GM21717 (cell line): Measurements from ENCODE around the gene PDSS2.
A peak's percentile ranks its signal among the peaks of the same experiment; 100 is the strongest.
"Not testable (repeated sequence)": the region's sequence is repeated elsewhere in the genome, so short reads cannot be mapped to it uniquely, and the experiment has no call there.

ENCODE experiments used
- ATAC-seq: cut with Tn5 transposase; IDR thresholded peaks from one replicate; pipeline ENCODE4 v1.9.1; 2021; ENCODE audit warnings: mild to moderate bottlenecking, moderate library complexity; ENCODE audit not compliant: unreplicated experiment

PDSS2 gene

GRCh38 chr6:107475360-107475759, 16.0 kb upstream of the PDSS2 start:
- ATAC-seq = not testable (repeated sequence)

DNA sequence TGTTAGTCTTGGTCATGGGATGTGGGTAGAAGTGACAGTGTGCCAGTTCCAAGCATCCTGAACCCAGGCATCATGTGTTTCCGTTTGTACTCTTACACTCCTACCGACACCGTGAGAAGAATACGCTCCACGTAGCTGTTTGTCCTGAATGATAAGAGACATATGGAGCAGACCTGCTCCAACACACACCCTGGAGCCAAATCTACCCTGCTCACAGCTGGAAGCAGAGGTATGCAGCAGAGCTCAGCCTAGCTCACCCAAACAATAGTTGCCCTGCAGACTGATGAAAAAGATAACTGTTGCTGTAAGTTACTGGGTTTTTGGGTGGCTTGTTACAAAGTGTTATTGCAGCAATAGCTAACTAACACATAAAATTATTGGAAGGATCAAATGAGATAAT, 14.3 kb upstream of the PDSS2 start:
- no peak for ATAC-seq

DNA sequence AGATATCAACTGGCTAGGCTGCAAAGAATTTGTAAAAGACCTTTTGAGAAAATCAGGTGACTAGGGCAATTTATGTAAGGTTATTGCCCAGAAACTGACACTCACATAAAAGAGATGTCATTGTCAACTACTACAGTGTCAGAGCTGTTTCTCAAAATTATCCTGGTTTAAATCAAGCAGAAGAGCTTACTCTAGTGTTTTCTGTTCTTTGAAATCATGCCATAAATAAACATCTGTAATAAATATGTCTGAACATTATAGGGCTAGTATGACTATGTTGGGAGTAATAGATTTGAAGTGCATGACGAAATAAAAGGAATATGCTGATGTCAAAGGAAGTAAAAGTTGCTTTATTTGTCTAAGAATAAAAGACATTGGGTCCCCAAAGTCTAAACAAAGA, 11.0 kb upstream of the PDSS2 start:
- ATAC-seq = no peak

- no peak for ATAC-seq
Observed at GRCh38 chr6:107466062-107466461, 6.7 kb upstream of the PDSS2 start.

DNA sequence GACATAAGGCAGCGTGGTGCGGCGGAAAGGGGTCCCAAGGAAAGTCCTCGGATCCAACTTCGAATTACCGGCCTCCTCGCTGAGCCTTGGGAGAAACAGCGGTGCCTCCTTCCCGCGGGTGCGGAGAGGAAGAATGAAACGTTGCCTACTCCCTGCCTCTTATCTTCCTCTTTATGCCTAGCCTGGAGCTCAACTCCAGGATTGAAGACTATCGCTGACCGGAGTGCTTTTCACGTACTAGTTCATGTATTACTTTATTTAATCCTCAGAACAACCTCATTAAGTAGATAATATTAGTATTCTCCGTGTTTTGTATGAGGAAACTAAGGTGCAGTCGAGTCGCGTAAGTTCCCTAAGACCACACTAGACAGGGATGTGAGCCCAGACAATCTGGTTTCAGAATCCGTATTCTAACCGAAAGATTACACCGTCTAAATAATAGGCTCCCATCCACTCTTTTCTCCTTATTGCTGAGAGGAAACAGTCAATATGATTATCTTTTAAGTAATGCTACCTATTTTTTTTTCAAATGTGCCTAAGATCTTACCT, 793 bp upstream of the PDSS2 start:
- ATAC-seq = no peak

GRCh38 chr6:107458672-107459282, 587 bp downstream of the PDSS2 start:
- peak; percentile 26 for ATAC-seq

GRCh38 chr6:107448776-107449175, 10.6 kb downstream of the PDSS2 start:
- ATAC-seq = no peak

DNA sequence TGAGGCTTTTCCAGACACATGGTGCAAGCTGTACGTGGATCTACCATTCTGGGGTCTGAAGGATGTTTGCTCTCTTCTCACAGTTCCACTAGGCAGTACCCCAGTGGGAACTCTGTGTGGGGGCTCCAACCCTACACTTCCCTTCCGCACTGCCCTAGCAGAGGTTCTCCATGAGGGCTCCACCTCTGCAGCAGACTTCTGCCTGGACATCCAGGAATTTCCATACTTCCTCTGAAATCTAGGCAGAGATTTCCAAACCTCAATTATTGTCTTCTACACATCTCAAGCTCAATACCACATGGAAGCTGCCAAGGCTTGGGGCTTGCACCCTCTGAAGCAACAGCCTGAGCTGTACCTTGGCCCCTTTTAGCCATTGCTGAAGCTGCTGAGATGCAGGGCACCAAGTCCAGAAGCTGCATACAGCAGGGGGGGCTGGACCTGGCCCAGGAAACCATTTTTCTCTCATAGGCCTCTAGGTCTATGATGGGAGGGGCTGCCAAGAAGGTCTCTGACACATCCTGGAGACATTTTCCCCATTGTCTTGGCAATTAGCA, 11.6 kb downstream of the PDSS2 start:
- no peak for ATAC-seq

DNA sequence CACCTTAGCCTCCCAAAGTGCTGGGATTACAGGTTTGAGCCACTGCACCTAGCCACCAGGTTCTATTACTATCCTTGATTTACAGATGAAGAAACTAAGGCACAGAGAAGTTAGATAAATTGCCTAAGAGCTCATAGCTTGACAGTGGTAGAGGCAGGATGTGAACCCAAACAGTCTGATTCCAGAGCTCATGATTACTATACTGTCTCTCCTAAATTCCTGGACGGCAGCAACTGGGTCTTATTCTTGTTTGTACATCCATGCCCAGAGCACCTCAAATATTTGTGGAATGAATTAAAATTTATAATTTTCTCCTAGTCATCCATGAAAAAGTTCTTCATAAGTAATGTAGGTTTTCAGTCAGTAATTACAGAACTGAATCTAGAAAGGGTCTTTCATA, 15.1 kb downstream of the PDSS2 start:
- no peak for ATAC-seq

DNA sequence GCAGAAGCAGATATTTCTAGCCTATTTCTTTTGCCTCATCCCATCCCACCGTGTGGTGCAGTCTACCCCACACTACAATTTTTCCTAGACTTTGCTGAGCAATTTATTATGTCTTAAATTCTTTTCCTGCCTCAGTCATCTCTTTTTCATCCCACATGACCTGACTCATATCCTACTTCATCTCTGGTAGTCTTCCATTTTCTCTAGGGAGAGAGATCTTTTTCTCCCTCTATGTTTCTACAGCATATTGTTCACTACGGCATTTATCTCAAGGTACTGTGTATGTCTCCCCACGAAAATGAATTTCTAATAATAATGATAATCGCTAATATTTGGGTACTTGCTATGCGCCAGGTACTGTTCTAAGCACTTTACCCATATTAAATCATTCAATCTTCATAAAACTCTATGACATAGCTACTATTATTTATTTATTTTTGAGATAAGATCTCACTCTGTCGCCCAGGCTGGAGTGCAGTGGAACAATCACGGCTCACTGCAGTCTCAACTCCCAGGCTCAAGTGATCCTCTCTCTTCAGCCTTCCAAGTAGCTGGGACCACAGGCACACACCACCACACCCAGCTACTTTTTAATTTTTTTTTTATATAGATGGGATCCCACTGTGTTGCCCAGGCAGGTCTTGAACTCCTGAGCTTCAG, 15.6 kb downstream of the PDSS2 start:
- no peak for ATAC-seq

- no peak for ATAC-seq
Observed at GRCh38 chr6:107442938-107443607, 16.3 kb downstream of the PDSS2 start.

DNA sequence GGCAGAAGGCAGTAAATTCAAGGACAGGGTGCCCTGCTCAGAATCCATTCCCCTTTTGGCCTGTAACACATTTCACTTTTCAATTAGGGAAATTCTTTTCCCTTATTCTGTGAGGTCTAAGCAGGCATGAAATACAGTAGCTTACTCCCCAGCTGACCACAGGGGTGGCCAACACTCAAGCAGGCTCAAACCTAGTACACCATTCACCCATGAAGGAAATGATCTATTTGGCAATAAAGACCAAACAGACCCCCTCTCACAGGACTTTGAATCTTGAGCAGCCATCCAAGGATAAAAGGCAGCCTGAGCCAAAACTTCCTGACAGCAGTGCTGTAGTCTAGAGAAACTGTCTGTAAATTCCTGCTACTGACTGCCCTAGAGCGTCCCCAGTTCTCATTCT, 17.7 kb downstream of the PDSS2 start:
- no peak for ATAC-seq

DNA sequence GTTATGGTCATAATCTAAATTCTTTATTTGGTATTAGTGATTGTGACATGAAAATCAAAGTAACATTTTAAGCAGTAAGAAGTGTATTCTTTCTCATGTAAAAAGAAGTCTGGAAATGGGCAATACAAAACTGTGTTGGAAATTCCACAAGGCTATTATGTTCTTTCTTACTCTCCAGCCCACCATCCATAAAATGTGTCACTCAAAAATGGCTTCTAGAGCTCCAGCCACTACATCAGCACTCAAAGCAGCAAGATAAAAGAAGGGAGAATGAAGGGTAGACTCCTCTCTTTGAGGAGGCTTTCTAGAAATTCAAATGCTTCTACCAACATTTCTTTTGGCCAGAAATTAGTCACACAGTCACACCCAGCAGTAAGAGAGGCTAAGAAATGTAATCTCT, 18.4 kb downstream of the PDSS2 start:
- no peak for ATAC-seq

GRCh38 chr6:107439406-107439805, 20.0 kb downstream of the PDSS2 start:
- no peak for ATAC-seq

DNA sequence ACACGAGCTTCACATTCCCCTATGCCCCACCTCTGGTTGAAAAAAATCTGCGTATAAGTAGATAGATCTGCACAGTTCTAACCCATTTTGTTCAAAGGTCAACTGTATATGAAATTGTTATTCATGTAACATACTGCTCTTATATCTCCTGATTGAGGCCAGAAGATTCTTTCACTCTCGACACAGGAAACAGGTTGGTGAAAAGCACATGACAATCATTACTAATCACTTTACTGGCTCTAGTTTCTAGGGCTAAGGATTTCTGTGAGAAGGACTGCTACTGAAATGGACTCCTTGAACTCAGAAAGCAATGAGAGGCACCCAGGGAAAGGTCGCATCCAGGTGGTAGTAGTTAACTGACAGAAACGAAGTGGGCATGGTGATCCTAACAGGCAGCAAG, 21.7 kb downstream of the PDSS2 start:
- no peak for ATAC-seq

GRCh38 chr6:107436881-107437280, 22.5 kb downstream of the PDSS2 start:
- no peak for ATAC-seq

DNA sequence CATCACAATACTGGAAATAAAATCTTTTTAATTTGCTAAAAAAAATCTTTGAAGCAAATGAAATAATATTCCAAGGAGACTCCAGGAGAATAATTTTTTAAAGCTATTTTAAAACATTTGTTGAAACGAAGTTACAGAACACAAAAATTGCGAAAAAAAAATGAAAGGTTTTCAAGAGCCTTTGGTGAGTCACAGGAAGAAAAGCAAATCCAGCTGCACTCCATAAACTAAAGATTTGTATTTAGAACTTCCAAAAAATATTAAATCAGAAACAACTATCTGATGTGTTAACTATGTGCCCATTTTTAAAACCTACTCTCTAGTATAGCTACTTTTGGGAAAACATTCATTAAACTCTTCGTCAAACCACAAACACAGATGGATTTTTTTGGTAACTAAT, 23.6 kb downstream of the PDSS2 start:
- no peak for ATAC-seq

DNA sequence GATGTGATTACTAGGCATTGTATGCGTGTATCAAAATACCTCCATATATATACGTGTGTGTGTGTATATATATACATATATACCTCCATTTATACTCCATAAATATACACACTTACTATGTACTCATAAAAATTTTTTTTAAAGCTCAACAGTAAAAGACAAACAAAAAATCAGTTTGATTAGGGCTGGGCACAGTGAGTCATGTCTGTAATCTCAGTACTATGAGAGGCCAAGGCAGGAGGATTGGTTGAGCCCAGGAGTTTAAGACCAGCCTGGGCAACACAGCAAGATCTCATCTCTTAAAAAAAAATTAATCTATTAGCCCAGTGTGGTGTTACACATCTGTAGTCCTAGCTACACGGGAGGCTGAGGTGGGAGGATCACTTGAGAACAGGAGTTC, 24.6 kb downstream of the PDSS2 start:
- no peak for ATAC-seq

DNA sequence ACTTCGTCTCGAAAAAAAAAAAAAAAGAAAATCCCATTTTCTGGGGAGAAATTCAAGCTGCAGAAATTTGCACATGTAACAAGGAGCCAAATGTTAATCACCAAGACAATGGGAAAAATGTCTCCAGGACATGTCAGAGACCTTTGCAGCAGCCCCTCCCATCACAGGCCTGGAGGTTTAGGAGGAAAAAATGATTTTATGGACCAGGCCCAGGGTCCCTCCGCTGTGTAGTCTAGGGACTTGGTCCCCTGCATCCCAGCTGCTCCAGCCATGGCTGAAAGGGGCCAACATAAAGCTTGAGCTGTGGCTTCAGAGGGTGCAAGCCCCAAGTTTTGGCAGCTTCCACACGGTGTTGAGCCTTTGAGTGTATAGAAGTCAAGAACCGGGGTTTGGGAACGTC, 33.4 kb downstream of the PDSS2 start:
- not testable (repeated sequence) for ATAC-seq

GRCh38 chr6:107423474-107423990, 35.8 kb downstream of the PDSS2 start:
- ATAC-seq = no peak

- ATAC-seq = no peak
Observed at GRCh38 chr6:107421696-107422256, 37.6 kb downstream of the PDSS2 start.
